ENCODE results near the gene MARF1.
"Not testable (repeated sequence)": the region's sequence is repeated elsewhere in the genome, so short reads cannot be mapped to it uniquely, and the experiment has no call there.

Gene MARF1

GRCh38 chr16:15572329-15573001 is 70.5 kb downstream of the MARF1 start:
- DNase-seq = no peak

- no peak for DNase-seq
Observed at GRCh38 chr16:15571557-15571956, 71.4 kb downstream of the MARF1 start.

GRCh38 chr16:15570666-15571065 is 72.3 kb downstream of the MARF1 start:
- DNase-seq = not testable (repeated sequence)

- no peak for DNase-seq
Observed at GRCh38 chr16:15567823-15568222, 75.1 kb downstream of the MARF1 start.

- DNase-seq = no peak
Observed at GRCh38 chr16:15566095-15566494, 76.9 kb downstream of the MARF1 start.

- DNase-seq = no peak
Observed at GRCh38 chr16:15564604-15565339, 78.2 kb downstream of the MARF1 start.

- no peak for DNase-seq
Observed at GRCh38 chr16:15559176-15559575, 83.8 kb downstream of the MARF1 start.

- no peak for DNase-seq
Observed at GRCh38 chr16:15557258-15557657, 85.7 kb downstream of the MARF1 start.

GRCh38 chr16:15556130-15556529 is 86.8 kb downstream of the MARF1 start:
- DNase-seq = no peak

GRCh38 chr16:15553313-15554088 is 89.5 kb downstream of the MARF1 start:
- no peak for DNase-seq

- no peak for DNase-seq
Observed at GRCh38 chr16:15552507-15552906, 90.4 kb downstream of the MARF1 start.

- no peak for DNase-seq
Observed at GRCh38 chr16:15548482-15548891, 94.5 kb downstream of the MARF1 start.

- no peak for DNase-seq
Observed at GRCh38 chr16:15547768-15548096, 95.2 kb downstream of the MARF1 start.

GRCh38 chr16:15547072-15547767 is 95.7 kb downstream of the MARF1 start:
- not testable (repeated sequence) for DNase-seq

- DNase-seq = no peak
Observed at GRCh38 chr16:15545544-15545943, 97.4 kb downstream of the MARF1 start.

GRCh38 chr16:15544405-15544804 is 98.5 kb downstream of the MARF1 start:
- no peak for DNase-seq
